ENCODE measurements around the gene ADCK1.
"Not testable (repeated sequence)": the region's sequence is repeated elsewhere in the genome, so short reads cannot be mapped to it uniquely, and the experiment has no call there.

- TF ChIP-seq CTCF (IDR thresholded peaks at IDR 0.05; ENCODE audit: extremely low read depth in 1 of 2, insufficient read depth in 1 of 2, low read depth in 1 of 2, low read length in 2 of 2); POLR2A (IDR thresholded peaks at IDR 0.05; ENCODE audit: low read depth, low read length); FOS (IDR thresholded peaks at IDR 0.05; ENCODE audit: borderline replicate concordance, insufficient read depth, low read length); MAX (IDR thresholded peaks at IDR 0.05; ENCODE audit: insufficient read depth, insufficient read length); EZH2 (IDR thresholded peaks at IDR 0.05; ENCODE audit: borderline replicate concordance, low read depth, low read length, severe bottlenecking); POLR2AphosphoS5 (IDR thresholded peaks at IDR 0.05; ENCODE audit: insufficient read depth, low read depth, low read length); JUN (IDR thresholded peaks at IDR 0.05; ENCODE audit: borderline replicate concordance, insufficient read depth, insufficient read length, low read depth); MYC (IDR thresholded peaks at IDR 0.05; ENCODE audit: low read depth, low read length); GATA2 (IDR thresholded peaks at IDR 0.05; ENCODE audit: insufficient read depth, insufficient read length, low read depth, low read length): not testable (repeated sequence)
These were observed 6.7 kb upstream of the ADCK1 start for GRCh38 chr14:77793255-77793654.
